Spleen (tissue), 7 donors: Measurements from ENCODE around the gene SRSF5.

Source experiments
- POLR2A ChIP-seq, 3 donors: fragments of 450-650 bp; IDR thresholded peaks; one replicate each; pipeline ENCODE4 v1.5.1; 2017; ENCODE audit warnings: antibody characterized with exemption in 3 of 3, mild to moderate bottlenecking in 1 of 3
- TF ChIP-seq, protein P1 (sequence below), 11 experiments: fragments of 200-600 bp in 7 of 11; fragments of 450-650 bp in 4 of 11; sonication (generic) in 4 of 11; IDR thresholded peaks in 8 of 11; conservative IDR thresholded peaks in 3 of 11; 1 replicate in 7 of 11; 2 replicates in 4 of 11; pipeline versions ENCODE4 v1.4.0 to v1.8.0; 2016 to 2021; ENCODE audit warnings: antibody characterized with exemption in 11 of 11, inconsistent platforms in 4 of 11, mild to moderate bottlenecking in 1 of 11
- donor health status: DM: no; HTN: no; CAD: no; lungs with moderate emphysema.
- donor health status: DM: no; HTN: no; CAD: no.
- donor health status: DM: no; HTN: no; CAD: no.

DNA sequence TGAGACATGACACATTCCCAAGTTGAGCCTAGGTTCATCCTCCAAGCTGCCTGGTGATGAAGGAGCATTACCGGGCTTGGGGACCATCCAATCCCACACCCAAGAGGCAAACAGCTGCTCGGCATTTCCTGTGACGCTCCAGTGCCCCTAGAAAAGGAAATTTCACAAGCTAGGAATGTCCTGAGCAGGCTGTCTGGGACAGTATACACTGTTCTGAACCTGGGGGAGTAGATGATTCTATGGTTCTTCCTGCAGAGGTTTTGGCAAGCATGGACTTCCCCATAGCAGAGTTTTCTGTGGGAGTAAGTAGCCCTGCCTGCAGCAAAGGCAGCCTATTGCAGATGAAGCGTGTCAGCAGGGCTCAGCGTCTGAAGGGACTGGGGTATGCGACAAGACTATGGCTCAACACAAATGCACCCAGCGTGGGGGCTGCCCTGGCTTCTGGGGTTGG lies 47.4 kb upstream of the SRSF5 start:
- TF ChIP-seq, protein P1, sequence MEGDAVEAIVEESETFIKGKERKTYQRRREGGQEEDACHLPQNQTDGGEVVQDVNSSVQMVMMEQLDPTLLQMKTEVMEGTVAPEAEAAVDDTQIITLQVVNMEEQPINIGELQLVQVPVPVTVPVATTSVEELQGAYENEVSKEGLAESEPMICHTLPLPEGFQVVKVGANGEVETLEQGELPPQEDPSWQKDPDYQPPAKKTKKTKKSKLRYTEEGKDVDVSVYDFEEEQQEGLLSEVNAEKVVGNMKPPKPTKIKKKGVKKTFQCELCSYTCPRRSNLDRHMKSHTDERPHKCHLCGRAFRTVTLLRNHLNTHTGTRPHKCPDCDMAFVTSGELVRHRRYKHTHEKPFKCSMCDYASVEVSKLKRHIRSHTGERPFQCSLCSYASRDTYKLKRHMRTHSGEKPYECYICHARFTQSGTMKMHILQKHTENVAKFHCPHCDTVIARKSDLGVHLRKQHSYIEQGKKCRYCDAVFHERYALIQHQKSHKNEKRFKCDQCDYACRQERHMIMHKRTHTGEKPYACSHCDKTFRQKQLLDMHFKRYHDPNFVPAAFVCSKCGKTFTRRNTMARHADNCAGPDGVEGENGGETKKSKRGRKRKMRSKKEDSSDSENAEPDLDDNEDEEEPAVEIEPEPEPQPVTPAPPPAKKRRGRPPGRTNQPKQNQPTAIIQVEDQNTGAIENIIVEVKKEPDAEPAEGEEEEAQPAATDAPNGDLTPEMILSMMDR (IDR thresholded peaks at IDR 0.05 in 8 of 11, conservative IDR thresholded peaks at IDR 0.05 in 3 of 11): no peak
- TF ChIP-seq POLR2A (IDR thresholded peaks at IDR 0.05): no peak
